CD4-positive, alpha-beta T cell treated with Interleukin-4 for 4 hours (primary cell): ENCODE measurements around the gene ODAD2.
A peak's percentile ranks its signal among the peaks of the same experiment; 100 is the strongest.
"Not testable (repeated sequence)": the region's sequence is repeated elsewhere in the genome, so short reads cannot be mapped to it uniquely, and the experiment has no call there.

Experiments used
- DNase-seq: peaks from one replicate; pipeline ENCODE4 v3.0.0-alpha.2; 2020

The ODAD2 gene

GRCh38 chr10:27958383-27958782, 40.5 kb downstream of the ODAD2 start:
- not testable (repeated sequence) for DNase-seq

GRCh38 chr10:27950242-27950564, 48.7 kb downstream of the ODAD2 start:
- no peak for DNase-seq

- DNase-seq: no peak
Observed at GRCh38 chr10:27949528-27950241, 49.2 kb downstream of the ODAD2 start.

- DNase-seq: no peak
Observed at GRCh38 chr10:27948186-27948585, 50.7 kb downstream of the ODAD2 start.

GRCh38 chr10:27947540-27947939, 51.3 kb downstream of the ODAD2 start:
- DNase-seq: no peak

- no peak for DNase-seq
Observed at GRCh38 chr10:27944005-27944404, 54.9 kb downstream of the ODAD2 start.

- no peak for DNase-seq
Observed at GRCh38 chr10:27914888-27915287, 84.0 kb downstream of the ODAD2 start.

GRCh38 chr10:27912231-27912630, 86.6 kb downstream of the ODAD2 start:
- no peak for DNase-seq

- DNase-seq: no peak
Observed at GRCh38 chr10:27911539-27911938, 87.3 kb downstream of the ODAD2 start.

- no peak for DNase-seq
Observed at GRCh38 chr10:27911011-27911410, 87.9 kb downstream of the ODAD2 start.

- no peak for DNase-seq
Observed at GRCh38 chr10:27908231-27908630, 90.6 kb downstream of the ODAD2 start.

GRCh38 chr10:27899485-27899884, 99.4 kb downstream of the ODAD2 start:
- DNase-seq: peak; percentile 18

- no peak for DNase-seq
Observed at GRCh38 chr10:27899058-27899457, 99.8 kb downstream of the ODAD2 start.

- DNase-seq: no peak
Observed at GRCh38 chr10:27893358-27893954, 105.4 kb downstream of the ODAD2 start.

- DNase-seq: no peak
Observed at GRCh38 chr10:27890971-27891370, 107.9 kb downstream of the ODAD2 start.

GRCh38 chr10:27889518-27889917, 109.4 kb downstream of the ODAD2 start:
- no peak for DNase-seq

GRCh38 chr10:27884185-27884641, 114.7 kb downstream of the ODAD2 start:
- no peak for DNase-seq

- no peak for DNase-seq
Observed at GRCh38 chr10:27878281-27878680, 120.6 kb downstream of the ODAD2 start.

- no peak for DNase-seq
Observed at GRCh38 chr10:27865221-27865635, 133.7 kb downstream of the ODAD2 start.

- DNase-seq: no peak
Observed at GRCh38 chr10:27861781-27862180, 137.1 kb downstream of the ODAD2 start.

GRCh38 chr10:27857616-27858015, 141.3 kb downstream of the ODAD2 start:
- no peak for DNase-seq

GRCh38 chr10:27844223-27844622, 154.7 kb downstream of the ODAD2 start:
- DNase-seq: no peak

- no peak for DNase-seq
Observed at GRCh38 chr10:27838901-27839300, 160.0 kb downstream of the ODAD2 start.

GRCh38 chr10:27838361-27838760, 160.5 kb downstream of the ODAD2 start:
- no peak for DNase-seq

- DNase-seq: no peak
Observed at GRCh38 chr10:27834476-27834875, 164.4 kb downstream of the ODAD2 start.
